Suprapubic skin (tissue), 3 donors: Measurements from ENCODE around the gene RGCC.

Experiments
- POLR2A ChIP-seq, 2 donors: fragments of 450-650 bp; IDR thresholded peaks; one replicate each; pipeline ENCODE4 v1.6.1; 2017; ENCODE audit warnings: antibody characterized with exemption in 2 of 2, mild to moderate bottlenecking in 2 of 2, moderate library complexity in 2 of 2
- TF ChIP-seq, protein P1 (sequence below), 2 donors: fragments of 200-600 bp in 1 of 2; fragments of 450-650 bp in 1 of 2; sonication (generic) in 1 of 2; IDR thresholded peaks; one replicate each; pipeline ENCODE4 v1.5.1; 2016 to 2019; ENCODE audit warnings: antibody characterized with exemption in 2 of 2, mild to moderate bottlenecking in 1 of 2, moderate library complexity in 1 of 2

DNA sequence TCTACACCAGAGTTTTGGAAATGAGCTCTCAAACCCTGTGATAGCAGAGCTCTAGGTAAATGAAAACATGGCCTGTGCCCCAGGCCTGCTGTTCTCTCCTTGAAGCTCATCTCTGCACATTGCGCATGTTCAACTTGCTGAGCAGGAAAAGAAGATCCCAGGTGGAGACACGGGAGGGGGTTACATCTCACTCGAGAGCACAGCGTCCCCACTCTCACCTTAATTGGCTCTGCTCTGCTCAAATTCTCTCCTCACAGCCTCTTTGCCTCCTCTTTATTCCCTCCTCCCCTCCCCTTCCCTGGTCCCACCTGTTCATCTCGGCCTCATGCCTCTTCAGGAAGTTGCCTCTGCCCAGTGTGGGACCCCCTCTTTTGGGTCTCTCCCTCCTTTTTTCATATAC lies 44.7 kb downstream of the RGCC start:
- no peak for TF ChIP-seq POLR2A (IDR thresholded peaks at IDR 0.05)
- TF ChIP-seq, protein P1, sequence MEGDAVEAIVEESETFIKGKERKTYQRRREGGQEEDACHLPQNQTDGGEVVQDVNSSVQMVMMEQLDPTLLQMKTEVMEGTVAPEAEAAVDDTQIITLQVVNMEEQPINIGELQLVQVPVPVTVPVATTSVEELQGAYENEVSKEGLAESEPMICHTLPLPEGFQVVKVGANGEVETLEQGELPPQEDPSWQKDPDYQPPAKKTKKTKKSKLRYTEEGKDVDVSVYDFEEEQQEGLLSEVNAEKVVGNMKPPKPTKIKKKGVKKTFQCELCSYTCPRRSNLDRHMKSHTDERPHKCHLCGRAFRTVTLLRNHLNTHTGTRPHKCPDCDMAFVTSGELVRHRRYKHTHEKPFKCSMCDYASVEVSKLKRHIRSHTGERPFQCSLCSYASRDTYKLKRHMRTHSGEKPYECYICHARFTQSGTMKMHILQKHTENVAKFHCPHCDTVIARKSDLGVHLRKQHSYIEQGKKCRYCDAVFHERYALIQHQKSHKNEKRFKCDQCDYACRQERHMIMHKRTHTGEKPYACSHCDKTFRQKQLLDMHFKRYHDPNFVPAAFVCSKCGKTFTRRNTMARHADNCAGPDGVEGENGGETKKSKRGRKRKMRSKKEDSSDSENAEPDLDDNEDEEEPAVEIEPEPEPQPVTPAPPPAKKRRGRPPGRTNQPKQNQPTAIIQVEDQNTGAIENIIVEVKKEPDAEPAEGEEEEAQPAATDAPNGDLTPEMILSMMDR (IDR thresholded peaks at IDR 0.05) = no peak
